GM19438 (cell line): ENCODE results near the gene CRYBB2.
"Not testable (repeated sequence)": the region's sequence is repeated elsewhere in the genome, so short reads cannot be mapped to it uniquely, and the experiment has no call there.

Experiments used
- ATAC-seq: cut with Tn5 transposase; IDR thresholded peaks from one replicate; pipeline ENCODE4 v1.9.1; 2021; ENCODE audit warnings: low read depth; ENCODE audit not compliant: unreplicated experiment

Gene CRYBB2

DNA sequence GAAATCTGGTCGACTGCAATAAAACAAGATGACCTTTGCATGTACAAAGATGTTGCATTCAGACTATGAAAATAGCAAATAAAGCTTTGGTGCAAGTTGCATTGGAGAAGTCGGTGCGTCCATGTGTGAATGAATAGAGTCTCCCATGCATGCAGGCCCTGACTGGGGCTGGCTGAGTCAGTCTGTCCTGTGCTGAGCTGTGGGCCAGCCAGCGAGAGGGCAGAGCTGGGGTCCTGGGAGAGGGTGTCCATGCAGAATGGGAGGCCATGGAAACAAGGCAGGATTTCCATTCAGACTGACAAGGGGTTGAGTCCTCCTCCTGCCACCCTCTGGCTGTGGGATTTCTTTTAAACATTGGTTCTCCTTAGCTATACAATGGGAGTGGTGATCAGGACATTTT lies 22.1 kb upstream of the CRYBB2 start:
- no peak for ATAC-seq

DNA sequence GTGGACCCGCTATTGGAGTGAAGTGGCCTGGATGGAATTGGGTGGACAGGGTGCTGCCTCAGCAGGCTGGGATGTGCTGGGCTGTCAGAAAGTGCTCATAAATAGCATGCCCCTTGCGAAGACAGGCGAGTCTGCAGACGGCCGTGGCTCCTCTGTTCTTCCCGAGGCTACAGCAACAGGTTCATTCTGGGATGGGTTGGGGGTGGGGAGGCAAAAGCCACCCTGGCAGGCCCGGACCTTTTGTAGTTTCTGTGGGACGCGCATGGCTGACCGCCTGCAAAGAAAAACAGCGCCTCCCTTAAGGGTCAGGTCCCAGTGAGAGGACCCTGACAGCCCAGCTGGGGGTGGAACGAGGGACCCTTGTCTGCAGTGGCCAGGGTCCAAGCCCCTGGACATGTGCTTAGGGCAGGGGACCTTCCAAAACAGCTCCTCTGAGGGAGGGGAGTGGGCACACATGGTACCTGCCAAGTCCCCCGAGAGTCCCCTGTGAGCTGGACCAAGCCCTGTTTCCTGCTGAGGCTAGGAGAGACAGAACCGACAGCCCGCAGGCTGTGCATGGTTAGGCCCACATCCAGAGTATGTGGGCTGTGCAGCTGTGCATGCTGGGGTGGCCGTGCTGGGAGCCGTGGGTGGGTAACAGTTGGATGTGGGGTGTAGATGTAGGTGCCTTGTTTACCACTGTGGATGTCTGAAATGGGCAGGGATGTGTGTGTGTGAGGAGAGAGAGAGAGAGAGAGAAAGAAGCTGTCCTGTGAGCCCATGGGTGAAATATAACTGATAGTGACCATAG lies 19.5 kb upstream of the CRYBB2 start, which contains the start of gene CRYBB3:
Gene CRYBB3, plus strand, starts transcription at position 128 of the 790 bp plus-strand sequence. CDS start 1,539 bp downstream, outside the sequence.
- no peak for ATAC-seq

DNA sequence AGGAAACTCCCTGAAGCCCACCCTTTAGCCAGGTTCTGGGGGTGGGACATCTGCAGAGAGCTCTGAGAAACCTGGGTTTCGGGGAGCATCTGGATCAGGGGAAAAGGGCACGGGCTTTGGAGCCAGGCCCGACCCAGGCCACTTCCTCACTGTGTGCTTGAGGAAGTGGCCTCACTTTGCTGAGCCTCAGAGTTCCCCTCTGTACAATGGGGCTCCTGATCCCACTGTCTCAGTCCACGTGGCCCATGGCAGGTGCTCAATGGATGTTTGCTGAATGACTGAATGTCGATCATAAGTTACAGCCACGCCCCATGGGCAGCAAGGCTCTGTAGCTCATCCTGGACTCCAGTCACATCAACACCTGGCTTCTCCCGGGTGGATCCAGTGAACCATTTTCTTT lies 18.5 kb upstream of the CRYBB2 start:
- no peak for ATAC-seq

- no peak for ATAC-seq
Observed at GRCh38 chr22:25201557-25202273, 17.7 kb upstream of the CRYBB2 start.

DNA sequence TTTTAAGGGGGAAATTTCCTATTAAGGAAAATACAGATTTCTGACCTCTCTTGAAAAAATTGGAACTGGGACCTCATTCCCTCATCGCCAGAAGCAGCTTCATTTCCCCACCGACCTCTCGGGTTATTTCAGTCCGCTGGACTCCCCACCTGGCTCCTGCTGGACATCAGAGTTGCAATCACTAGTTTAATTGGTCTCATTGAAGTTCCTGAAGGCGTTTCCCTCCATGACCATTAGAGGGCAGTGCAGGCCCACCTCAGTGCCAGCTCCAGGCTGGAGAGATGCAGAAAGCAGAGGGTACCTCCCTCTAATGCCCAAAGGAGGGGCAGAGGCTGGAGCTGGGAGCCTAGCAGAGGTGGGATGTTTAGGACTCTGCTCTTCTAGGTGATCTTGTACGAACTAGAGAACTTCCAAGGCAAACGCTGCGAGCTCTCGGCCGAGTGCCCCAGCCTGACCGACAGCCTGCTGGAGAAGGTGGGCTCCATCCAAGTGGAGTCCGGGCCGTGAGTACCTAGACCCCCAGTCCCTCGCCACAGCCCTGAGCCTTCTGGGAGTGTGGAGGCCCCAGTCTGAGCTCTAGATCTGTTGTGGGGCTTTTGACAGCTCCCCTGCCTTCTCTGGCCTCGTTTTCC lies 17.0 kb upstream of the CRYBB2 start:
- no peak for ATAC-seq

DNA sequence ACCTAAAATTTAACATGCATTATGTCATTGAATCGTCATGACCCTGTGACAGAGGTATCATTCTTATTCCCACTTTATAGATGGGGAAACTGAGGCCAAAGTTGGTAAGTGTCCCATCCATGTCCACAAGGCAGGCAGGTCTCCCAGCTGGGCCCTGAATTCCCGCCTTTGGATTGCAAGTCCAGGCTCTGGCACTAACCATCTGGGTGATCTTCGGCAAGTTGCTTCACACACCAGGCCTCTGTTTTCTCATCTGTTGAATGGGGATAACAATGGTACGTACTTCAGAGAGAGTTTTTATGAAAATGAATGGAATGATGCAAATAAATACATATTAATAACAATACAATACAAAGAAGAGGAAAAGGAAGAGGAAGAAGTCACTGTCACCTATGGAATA lies 16.4 kb upstream of the CRYBB2 start:
- no peak for ATAC-seq

- not testable (repeated sequence) for ATAC-seq
Observed at GRCh38 chr22:25204547-25204946, 14.9 kb upstream of the CRYBB2 start.

- ATAC-seq = no peak
Observed at GRCh38 chr22:25205847-25206246, 13.6 kb upstream of the CRYBB2 start.

DNA sequence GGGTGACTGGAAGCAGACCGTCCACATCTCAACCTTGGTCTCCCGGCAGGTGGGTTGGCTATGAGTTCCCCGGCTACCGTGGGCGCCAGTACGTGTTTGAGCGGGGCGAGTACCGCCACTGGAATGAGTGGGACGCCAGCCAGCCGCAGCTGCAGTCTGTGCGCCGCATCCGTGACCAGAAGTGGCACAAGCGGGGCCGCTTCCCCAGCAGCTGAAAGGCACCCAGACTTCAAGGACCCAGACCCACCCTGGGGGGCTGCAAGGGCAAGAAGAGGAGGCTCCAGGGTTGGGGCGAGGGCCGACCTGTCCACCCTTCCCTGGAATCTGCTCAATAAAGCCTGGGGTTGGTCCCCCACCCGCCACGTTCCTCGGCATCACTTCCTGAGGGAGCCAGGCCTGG lies 12.4 kb upstream of the CRYBB2 start:
- ATAC-seq = no peak

- ATAC-seq = no peak
Observed at GRCh38 chr22:25207553-25208157, 11.8 kb upstream of the CRYBB2 start.

- ATAC-seq = no peak
Observed at GRCh38 chr22:25208328-25208727, 11.1 kb upstream of the CRYBB2 start.

- no peak for ATAC-seq
Observed at GRCh38 chr22:25208743-25209505, 10.5 kb upstream of the CRYBB2 start.

GRCh38 chr22:25210793-25211192 lies 8.6 kb upstream of the CRYBB2 start:
- ATAC-seq = no peak

DNA sequence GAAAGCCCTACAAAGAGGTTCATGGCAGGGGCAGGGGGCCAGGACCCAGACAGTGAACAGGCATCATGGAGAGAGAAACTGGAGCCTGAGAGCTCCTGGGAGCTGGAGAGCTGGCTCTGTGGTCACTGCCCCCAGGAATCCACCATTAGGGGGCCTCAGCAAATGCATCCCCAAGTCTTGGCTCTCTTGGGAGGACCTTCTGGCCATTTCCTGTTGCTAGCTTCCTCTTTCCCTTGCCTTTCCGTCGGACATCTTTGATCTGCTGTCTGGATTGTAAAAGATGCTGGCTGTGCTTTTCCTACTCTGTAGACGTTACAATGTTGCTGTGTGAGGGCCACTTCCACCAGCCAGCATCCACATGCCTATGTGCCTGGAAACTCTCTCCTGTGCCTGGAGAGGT lies 7.1 kb upstream of the CRYBB2 start:
- no peak for ATAC-seq

GRCh38 chr22:25213221-25213620 lies 6.2 kb upstream of the CRYBB2 start:
- no peak for ATAC-seq

DNA sequence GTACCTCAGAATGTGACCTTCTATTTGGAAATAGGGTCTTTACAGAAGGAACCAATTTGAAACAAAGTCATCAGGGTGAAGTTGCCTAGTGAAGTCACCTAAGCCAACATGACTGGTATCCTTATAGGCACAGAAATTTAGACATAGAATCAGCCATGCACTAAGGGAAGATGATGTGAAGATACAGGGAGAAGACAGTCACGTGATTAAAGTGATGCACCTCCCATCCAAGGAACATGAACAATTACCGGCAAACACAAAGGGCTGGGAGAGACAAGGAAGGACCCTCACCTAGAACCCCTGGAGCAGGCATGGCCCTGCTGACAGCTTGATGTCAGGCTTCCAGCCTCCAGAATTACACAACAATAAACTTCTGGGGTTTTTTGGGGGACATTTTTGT lies 3.2 kb upstream of the CRYBB2 start:
- no peak for ATAC-seq

- ATAC-seq = no peak
Observed at GRCh38 chr22:25219948-25220442, 556 bp downstream of the CRYBB2 start.

- no peak for ATAC-seq
Observed at GRCh38 chr22:25221790-25222189, 2.4 kb downstream of the CRYBB2 start.

DNA sequence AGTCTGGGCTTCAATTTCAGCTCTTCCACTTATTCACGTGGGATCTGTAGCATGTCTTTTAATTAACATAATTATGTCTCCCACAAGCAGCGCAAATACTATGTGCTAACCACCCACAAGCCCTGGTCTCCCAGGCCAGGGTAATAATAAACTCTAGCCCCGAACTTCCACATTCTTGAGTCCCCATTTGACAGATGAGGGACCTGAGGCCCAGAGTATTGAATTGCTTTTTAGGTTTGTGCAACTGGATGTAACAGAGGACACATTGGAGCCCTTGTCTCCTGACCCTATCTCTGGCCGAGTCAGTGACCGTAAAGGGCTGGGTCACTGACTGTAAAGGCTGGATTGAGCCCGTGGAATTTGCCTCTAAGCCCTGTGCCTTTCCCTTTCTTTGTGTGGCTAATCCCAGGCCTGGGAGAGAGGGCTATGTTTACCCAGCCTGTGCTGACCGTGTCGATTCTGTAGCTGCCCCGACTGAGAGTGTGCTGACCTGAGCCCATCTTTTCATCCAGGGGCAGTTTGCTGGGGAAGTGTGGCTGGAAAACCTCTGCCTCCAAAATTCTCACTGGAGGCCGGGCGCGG lies 3.9 kb downstream of the CRYBB2 start:
- no peak for ATAC-seq

GRCh38 chr22:25228822-25229221 lies 9.4 kb downstream of the CRYBB2 start:
- ATAC-seq = no peak
